ENCODE results near the gene MPND.

The MPND gene

DNA sequence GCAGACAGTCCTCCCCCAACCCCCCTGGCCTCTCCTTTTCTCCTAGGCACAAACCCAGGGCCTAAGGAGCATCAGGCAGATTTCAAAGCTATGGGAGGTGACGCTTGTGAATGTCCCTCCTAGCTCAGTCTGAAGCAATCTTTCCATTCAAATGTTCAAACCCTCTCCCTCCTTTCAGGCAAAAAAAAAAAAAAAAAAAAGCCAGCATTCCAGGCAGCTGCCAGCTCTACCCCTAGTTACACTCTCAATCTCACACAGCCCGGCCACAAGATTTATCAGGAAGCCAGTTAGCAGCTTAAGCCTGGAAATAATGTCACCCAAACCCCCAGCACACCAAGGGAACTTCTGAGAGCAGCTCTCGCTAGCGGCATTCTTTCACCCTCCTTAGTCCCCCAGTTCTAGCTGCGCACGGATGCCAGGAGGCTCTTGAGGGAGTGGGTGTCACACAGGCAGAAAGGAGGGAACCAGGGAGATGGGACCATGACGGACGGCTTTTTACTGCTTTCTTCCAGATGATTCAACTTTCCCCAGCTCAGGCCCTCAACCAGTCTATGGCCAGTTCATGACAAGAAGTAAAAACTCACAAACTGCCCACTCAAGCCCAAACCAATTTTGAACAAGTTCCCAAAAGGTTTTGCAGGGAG, 50.7 kb downstream of the MPND start:
- FAIRE-seq: no peak
- no peak for DNase-seq (ENCODE audit: insufficient read length, low spot score)

DNA sequence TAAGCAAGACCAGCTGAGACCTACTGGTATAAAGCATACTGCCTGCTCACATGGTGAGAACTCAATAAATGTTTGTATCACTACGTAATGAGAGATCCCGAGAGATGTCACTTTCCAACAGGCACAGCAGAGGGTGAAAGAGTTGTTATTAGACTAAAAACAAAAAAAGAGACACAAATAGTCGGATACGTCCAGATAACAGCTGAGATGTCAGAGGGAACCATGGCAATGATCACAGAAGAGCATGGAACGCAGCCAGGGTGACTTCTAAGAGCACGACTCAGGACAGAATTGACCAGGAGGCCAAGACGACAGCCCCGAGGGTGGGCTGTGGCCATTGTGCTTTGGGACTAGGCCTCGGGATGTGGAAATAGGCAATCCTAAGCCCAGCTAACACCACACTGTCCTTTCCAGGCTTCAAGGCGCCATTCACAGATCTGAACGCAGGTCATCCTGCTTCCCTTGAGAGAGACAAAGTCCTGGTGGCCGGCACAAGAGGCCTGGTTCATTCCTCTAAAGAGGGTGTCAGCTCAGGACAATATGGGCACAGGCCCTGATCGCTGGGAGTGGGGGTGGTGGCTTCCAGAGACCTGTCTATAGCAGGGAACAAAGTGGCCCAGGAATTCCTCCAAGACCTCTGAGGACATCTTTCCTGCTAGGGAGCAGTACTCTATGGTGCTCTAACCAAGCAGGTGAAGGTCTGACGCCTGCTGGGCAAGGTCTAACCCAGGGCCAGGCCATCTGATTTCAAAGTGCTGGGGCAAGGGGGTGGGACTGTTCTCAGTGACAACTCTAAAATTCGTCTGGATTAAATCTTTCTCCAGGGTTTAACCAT, 53.8 kb downstream of the MPND start:
- DNase-seq (ENCODE audit: insufficient read length, low spot score): no peak
- no peak for FAIRE-seq

DNA sequence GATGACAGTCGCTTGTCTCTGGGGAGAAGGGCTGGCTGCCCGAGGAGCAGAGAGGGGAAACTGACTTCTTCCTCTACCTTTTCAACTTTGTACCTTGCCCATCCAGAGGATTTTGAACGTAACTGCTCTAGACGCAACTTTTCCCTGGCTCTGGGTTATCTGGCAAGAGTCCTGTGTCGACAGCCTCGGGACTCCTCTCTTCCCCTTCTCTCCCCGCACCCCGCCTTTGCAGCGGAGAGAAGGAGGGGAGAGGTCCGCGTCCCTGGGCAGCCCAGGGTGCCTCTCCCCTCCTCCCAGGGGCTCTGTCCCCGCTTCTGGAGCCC, 56.4 kb downstream of the MPND start:
- DNase-seq (ENCODE audit: insufficient read length, low spot score) (no peak), FAIRE-seq (no peak)

DNA sequence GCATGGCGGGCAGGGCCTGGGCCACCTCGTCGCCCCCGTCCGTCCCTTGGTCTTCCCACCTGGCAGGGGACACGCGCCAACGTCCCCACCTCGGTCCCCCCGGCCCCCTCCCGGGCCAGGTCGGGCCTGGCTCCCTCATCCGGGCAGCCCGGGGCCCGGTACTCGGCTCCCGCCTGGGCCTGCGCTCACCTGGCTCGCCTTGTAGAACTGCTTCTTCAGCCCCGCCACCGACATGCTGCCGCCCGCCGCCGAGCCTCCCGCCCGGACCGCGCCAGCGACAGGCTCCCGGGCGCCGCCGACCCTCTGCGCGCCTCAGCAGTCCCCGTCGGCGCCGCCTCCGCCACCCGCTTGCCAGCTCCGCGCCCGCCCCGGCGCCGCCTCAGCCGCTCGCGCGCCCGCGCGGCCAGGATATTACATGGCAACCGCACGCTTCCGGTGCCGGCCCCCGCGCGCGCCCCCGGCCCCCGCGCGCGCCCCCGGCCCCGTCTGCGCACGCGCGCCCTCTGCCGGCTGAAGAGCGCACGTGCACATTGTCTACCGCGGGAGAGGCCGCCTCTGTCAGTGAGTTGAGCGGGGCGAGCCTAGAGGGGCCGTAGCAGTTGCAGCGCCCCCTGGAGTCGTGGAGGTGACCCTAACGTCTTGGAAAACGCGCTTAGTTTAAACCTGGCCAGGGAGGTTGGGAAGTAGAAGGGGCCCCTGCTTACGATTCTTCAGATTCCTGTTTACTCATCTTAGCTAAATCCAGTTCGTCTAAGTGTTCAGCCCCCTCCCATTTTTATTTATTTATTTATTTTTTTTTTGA, 57.0 kb downstream of the MPND start, which contains the start of gene SH3GL1:
TSS of gene SH3GL1 (minus strand) at position 413 of the 802 bp plus-strand sequence. CDS start at position 234, 179 bp downstream.
- FAIRE-seq (peak; percentile 83), DNase-seq (ENCODE audit: insufficient read length, low spot score) (peak; percentile 72)

DNA sequence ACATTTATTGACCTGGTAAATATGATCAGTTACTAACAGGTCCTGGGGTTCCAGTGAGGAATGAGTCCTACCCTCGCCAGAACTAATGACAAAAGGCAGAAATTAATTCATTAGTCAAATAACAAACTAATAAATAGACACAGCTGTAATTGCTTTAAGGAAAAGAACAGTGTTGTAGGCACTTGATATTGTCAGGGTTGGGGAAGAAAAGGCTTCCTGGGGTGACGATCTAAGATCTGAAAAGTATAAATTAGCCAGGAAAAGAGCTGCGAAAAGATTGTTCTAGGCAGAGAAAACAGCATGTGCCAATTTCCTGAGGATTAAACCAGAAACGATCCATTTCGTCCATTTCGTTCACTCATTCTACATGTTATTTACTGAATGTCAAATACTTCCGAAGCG, 58.4 kb downstream of the MPND start:
- FAIRE-seq: no peak
- DNase-seq (ENCODE audit: insufficient read length, low spot score): no peak

DNA sequence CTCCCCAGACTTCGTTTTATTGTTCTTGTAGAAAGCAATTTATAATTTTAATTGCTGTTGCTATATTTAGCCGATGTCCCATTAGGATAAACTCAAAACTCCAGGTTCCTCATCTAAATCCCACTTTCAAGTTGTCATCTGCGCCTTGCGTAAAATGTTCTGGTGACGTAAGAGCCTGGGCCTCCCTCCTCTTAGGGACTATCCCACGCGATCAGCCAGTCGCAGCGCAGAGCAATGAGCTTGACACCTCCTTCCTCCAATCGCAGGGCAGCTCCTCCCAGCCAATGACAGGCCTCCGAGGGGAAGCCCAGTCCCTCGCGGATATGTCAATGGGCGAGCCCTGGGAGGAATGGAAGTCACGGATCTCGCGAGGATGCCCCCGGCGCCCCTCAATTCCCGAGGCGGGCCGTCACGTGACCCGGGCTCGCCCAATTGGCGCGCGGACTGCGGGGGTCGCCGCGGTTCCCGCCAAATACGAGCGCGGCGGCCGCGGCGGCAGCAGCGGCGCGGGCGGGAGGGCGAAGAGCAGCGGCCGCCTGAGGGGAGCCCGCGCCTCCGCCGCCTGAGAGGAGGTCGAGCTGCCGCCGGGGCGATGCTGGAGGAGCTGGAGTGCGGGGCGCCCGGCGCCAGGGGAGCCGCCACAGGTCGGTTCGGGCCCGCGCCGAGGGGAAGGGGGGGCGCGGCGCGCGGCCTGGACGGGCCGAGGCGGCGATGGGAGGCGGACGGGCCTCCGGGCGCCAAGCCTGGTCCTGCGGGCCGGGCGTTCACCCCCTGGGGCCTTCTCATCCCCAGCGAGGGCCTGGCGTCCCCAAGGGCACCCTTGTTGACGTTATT, 59.0 kb downstream of the MPND start, which contains the start of gene CHAF1A:
TSS of gene CHAF1A (plus strand) at position 470 of the 834 bp plus-strand sequence. CDS start at position 593, 123 bp downstream.
- DNase-seq (ENCODE audit: insufficient read length, low spot score) (peak; percentile 100), FAIRE-seq (peak; percentile 100)

DNA sequence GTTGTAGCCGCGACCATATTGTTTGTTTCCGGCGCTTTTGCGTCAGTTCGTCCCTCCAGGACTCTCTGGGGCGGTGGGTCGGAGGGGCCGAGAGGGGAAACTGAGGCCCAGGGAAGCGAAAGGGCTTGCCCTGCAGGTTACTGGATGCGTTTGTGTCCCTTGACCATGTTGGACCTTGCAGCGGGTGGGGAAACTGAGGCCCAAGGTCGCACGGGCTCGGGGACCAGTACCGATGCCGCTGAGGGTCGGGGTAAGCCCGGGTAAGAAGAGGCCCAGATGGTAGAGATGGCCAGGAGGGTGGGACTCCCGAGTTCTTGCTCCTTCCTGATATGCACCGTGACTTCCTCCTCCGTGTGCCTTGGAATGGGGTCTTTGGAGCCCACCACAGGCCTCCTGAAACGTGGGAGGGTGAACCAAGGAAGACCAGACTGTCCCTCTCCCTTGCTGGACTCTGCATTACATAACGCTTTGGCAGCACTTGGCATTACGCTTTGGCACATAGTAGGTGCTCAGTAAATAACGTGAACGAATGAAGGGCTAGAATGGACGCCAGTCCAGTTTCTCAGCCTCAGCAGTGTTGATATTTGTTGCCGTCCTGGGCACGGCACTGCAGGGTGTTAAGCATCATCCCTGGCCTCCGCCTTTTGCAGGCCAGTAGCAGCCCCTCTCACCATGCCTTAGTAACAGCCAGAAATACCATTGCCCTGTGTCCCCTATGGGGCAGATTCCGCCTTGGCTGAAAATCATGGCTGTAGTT, 59.8 kb downstream of the MPND start:
- no peak for FAIRE-seq

DNA sequence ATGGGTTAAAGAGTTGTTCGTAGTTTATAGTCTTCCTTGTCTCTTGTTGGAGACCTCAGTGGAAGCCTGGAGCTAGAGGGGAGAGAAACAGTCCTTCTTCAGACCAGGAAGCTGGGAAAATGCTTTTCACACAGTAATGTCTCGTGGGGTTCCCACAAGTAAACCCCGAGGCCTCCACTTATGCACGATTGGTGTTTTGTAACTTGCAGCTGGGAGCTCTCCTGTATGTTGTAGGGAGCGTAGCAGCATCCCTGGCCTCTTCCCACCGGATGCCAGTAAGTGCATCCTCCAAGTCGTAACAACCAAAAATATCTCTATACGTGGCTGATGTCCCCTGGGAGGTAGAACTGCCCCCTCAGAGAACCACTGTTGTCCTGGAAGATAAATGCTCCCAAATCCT, 62.6 kb downstream of the MPND start:
- FAIRE-seq: no peak
- no peak for DNase-seq (ENCODE audit: insufficient read length, low spot score)

More for the DNA sequence above, 59.8 kb downstream of the MPND start:
- no peak for DNase-seq (ENCODE audit: insufficient read length, low spot score)

DNA sequence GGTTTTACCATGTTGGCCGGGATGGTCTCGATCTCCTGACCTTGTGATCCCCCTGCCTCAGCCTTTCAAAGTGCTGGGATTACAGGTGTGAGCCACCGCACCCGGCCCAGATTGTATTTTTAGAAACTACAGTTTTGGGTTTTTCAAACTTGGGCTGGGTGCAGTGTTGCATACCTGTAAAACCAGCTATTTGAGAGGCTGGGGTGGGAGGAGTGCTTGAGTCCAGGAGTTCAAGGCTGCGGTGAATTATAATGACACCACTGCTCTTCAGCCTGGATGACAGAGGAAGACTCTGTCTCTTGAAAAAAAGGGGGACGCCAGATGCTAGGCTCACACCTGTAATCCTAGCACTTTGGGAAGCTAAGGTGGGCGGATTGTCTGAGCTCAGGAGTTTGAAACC, 63.3 kb downstream of the MPND start:
- DNase-seq (ENCODE audit: insufficient read length, low spot score) (no peak), FAIRE-seq (no peak)

DNA sequence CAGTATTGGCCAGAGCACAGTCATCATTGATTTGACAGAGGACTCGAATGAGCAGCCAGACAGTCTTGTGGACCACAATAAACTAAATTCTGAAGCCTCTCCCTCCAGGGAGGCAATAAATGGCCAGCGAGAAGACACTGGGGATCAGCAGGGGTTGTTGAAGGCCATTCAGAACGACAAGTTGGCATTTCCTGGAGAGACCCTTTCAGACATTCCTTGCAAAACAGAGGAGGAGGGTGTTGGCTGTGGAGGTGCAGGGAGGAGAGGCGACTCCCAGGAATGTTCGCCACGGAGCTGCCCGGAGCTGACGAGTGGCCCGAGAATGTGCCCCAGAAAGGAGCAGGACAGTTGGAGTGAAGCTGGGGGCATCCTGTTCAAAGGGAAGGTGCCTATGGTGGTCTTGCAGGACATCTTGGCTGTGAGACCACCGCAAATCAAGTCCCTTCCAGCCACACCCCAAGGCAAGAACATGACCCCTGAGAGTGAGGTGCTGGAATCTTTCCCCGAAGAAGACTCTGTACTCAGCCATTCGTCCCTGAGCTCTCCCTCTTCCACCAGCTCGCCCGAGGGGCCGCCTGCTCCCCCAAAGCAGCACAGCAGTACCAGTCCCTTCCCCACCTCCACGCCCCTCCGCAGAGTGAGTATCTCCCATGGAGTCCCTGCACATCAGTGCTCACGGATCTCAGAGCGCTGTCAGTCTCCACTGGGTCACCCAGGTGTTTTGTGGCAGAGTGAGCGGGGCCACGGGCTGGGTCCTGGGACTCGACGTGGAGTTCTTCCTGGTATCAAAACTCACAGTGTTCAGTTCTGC, 66.0 kb downstream of the MPND start:
- DNase-seq (ENCODE audit: insufficient read length, low spot score): no peak
- no peak for FAIRE-seq

Measured in GM19239 (cell line).